Psoas muscle (tissue), 8 donors: Measurements from ENCODE around the gene ZNF81. TPM values are rescaled to one million over a fixed set of nuclear protein-coding genes. Genes with fewer than 3 reads are reported as not detected.

Source experiments
- ATAC-seq, 4 donors: fragments of 200-7000 bp; cut with Tn5 transposase; one replicate each; pipeline ENCODE4 v1.9.1; 2020; ENCODE audit warnings: moderate library complexity in 3 of 4, mild to moderate bottlenecking in 2 of 4
- DNase-seq, 2 donors: peaks; one replicate each; pipeline ENCODE4 v3.0.0-alpha.2; 2020
- H3K27ac ChIP-seq: fragments of 200-600 bp; one replicate; pipeline ENCODE4 v1.8.0; 2022
- H3K27me3 ChIP-seq, 3 donors: fragments of 200-600 bp in 1 of 3; one replicate each; pipeline versions ENCODE4 v1.6.1 to v1.8.0; 2013 to 2022; ENCODE audit warnings: low read length in 2 of 3, mild to moderate bottlenecking in 2 of 3, moderate library complexity in 1 of 3; ENCODE audit not compliant: insufficient read depth in 3 of 3
- H3K36me3 ChIP-seq, 2 donors: fragments of 200-600 bp in 1 of 2; one replicate each; pipeline versions ENCODE4 v1.6.1 to v1.8.0; 2013 to 2022; ENCODE audit warnings: low read depth in 1 of 2, mild to moderate bottlenecking in 1 of 2, moderate library complexity in 1 of 2; ENCODE audit not compliant: insufficient read depth in 1 of 2
- H3K4me1 ChIP-seq: fragments of 200-600 bp; one replicate; pipeline ENCODE4 v1.8.0; 2022
- H3K4me3 ChIP-seq: fragments of 200-600 bp; one replicate; pipeline ENCODE4 v1.8.0; 2022; ENCODE audit warnings: mild to moderate bottlenecking
- H3K9me3 ChIP-seq: fragments of 200-600 bp; one replicate; pipeline ENCODE4 v1.8.0; 2022
- WGBS, 3 donors: extraction: QIAGEN DNeasy Blood & Tissue Kit; methylation state at CpG; one replicate each; pipeline versions ENCODE4 v1.1.6 to v1.1.7; 2013; 5-methylcytosine and 5-hydroxymethylcytosine counted together
- intact Hi-C, 2 donors: fragments of 100-400 bp; cut with DNase I; formaldehyde crosslinking; loops; one replicate each; pipeline versions ENCODE4 v1.11.0 to v1.14.2; 2022
- polyA plus RNA-seq, 3 donors: library from polyadenylated mRNA; stranded (reverse); fragments of 200-250 nt; gene quantifications; one replicate each; pipeline ENCODE4 v1.2.3, GENCODE V29; 2013
- total RNA-seq, 4 donors: library from RNA; stranded (reverse); fragmentation: NEBNext Ultra II Directional in 2 of 4; extraction: Animal tissue kit (Norgen Biotek cat#: 25700) in 2 of 4; gene quantifications; one replicate each; pipeline versions ENCODE4 v1.2.1 to v1.2.4, GENCODE V29; 2021 to 2023
- TF ChIP-seq, protein P1 (sequence below): fragments of 200-600 bp; IDR thresholded peaks from one replicate; pipeline ENCODE4 v1.8.0; 2022; ENCODE audit warnings: antibody characterized with exemption
- donor health status: healthy with polysubstance abuse.
- donor health status: DM: no; HTN: no; CAD: no; lungs with moderate emphysema.
- donor health status: Bipolar disorder and iron deficiency.
- donor health status: healthy.
- donor health status: DM: yes; HTN: yes; CAD: no.
- donor health status: DM: no; HTN: no; CAD: no.
- donor health status: DM: no; HTN: no; CAD: no.
- donor health status: DM: yes; HTN: yes; CAD: no.

ZNF81 gene
- total and polyA plus RNA-seq, 7 donors = 1.6 to 5.5 (median 3.3) TPM

DNA sequence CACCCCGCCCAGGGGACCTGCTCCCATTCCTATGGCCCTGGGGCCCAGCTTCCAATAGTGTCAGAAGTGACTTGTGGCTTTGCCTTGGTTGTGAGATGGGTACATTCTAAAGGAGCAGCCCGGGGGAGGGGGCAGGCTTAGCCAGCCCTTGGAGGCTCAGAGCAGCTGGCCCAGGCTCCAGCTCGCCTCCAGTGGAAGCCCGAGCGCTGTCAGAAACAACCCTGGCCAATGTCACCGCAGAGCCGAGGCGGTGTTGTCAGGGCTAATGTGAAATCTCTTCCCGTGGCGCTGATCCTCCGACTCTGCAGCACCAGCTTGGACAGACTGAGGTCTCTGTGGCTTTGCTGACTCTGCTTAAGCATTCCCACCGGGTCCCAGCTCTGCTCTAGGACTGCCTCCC, 29.2 kb upstream of the ZNF81 start:
- Histone ChIP-seq H3K27ac (no peak overlapping the region), H3K9me3 (no peaks in the 10 kb centered on the region), H3K4me1 (no peaks in the 10 kb centered on the region), H3K27me3 (peaks cover 0 to 2% (median 0%) of the 10 kb centered on the region in 3 donors), H3K36me3 (no peaks in the 10 kb centered on the region), H3K4me3 (no peak overlapping the region)
- WGBS, 3 donors = 41 to 71% (median 47%) methylated on average over 6 to 12 of the region's 12 CpGs
- DNase-seq = no peak
- intact Hi-C loops = no loop called here
- TF ChIP-seq, protein P1, sequence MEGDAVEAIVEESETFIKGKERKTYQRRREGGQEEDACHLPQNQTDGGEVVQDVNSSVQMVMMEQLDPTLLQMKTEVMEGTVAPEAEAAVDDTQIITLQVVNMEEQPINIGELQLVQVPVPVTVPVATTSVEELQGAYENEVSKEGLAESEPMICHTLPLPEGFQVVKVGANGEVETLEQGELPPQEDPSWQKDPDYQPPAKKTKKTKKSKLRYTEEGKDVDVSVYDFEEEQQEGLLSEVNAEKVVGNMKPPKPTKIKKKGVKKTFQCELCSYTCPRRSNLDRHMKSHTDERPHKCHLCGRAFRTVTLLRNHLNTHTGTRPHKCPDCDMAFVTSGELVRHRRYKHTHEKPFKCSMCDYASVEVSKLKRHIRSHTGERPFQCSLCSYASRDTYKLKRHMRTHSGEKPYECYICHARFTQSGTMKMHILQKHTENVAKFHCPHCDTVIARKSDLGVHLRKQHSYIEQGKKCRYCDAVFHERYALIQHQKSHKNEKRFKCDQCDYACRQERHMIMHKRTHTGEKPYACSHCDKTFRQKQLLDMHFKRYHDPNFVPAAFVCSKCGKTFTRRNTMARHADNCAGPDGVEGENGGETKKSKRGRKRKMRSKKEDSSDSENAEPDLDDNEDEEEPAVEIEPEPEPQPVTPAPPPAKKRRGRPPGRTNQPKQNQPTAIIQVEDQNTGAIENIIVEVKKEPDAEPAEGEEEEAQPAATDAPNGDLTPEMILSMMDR = no peak
- no peak for ATAC-seq

DNA sequence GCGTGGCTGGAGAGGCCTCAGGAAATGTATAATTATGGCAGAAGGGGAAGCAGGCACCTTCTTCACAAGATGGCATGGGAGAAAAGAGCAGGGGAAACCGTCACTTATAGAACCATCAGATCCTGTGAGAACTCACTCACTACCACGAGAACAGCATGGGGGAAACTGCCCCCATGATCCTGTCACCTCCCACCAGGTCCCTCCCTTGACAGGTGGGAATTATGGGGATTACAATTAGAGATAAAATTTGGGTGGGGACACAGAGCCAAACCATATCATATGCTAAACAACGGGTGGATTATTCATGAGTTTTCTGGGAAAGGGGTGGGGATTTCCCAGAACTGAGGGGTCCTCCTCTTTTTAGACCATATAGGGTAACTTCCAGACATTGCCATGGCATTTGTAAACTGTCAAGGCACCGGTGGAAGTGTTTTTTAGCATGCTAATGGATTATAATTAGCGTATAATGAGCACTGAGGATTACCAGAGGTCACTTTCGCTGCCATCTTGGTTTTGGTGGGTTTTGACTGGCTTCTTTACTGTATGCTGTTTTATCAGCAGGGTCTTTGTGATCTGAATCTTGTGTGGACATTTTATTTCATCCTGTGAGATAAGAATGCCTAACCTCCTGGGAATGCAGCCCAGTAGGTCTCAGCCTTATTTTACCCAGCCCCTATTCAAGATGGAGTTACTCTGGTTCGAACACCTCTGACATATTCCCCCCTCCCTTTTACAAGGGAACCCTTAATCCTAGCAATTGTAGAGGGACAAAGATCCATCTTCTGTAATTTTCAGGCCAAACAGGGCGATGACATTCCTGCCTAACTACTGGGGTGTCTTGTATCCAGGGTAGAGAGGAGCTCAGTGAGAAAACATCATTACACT, 27.6 kb upstream of the ZNF81 start:
- TF ChIP-seq, protein P1 = no peak
- ATAC-seq (no peak), DNase-seq (no peak)
- Histone ChIP-seq H3K4me1 (no peaks in the 10 kb centered on the region), H3K9me3 (no peaks in the 10 kb centered on the region), H3K4me3 (no peak overlapping the region), H3K27ac (no peak overlapping the region), H3K36me3 (no peaks in the 10 kb centered on the region), H3K27me3 (no peaks in the 10 kb centered on the region)
- 52 to 75% (median 73%) methylated on average over 9 of the region's 9 CpGs for WGBS, 3 donors
- intact Hi-C loops = no loop called here

DNA sequence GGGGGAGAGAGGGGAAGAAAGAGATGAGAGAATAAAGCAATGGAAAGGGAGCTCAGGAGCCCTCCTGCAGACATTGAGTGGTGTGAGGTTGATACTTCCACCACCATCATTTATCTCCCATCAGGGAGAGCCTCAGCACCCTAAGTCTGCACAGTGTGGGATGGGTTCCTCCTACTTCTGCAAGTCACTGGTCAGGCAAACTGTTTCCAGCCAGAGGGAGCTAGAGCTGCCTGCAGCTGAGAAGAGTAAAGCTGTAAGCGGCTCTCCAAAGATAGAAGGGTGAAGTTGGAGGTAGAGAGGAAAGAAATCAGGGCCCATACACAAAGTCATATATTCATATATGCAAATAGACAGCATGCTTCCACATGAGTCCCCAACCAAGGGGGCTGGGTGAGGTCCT, 21.9 kb upstream of the ZNF81 start:
- no peaks in the 10 kb centered on the region for H3K9me3 ChIP-seq
- no peak for DNase-seq
- H3K27ac ChIP-seq = no peak overlapping the region
- peaks cover 0 to 3% (median 0%) of the 10 kb centered on the region in 3 donors for H3K27me3 ChIP-seq
- no peak overlapping the region for H3K4me3 ChIP-seq
- H3K4me1 ChIP-seq = no peaks in the 10 kb centered on the region
- WGBS, 3 donors = 71 to 89% (median 74%) methylated on average over 1 of the region's 1 CpG
- no peaks in the 10 kb centered on the region for H3K36me3 ChIP-seq
- no peak for ATAC-seq
- intact Hi-C loops = no loop called here
- TF ChIP-seq, protein P1 = no peak

DNA sequence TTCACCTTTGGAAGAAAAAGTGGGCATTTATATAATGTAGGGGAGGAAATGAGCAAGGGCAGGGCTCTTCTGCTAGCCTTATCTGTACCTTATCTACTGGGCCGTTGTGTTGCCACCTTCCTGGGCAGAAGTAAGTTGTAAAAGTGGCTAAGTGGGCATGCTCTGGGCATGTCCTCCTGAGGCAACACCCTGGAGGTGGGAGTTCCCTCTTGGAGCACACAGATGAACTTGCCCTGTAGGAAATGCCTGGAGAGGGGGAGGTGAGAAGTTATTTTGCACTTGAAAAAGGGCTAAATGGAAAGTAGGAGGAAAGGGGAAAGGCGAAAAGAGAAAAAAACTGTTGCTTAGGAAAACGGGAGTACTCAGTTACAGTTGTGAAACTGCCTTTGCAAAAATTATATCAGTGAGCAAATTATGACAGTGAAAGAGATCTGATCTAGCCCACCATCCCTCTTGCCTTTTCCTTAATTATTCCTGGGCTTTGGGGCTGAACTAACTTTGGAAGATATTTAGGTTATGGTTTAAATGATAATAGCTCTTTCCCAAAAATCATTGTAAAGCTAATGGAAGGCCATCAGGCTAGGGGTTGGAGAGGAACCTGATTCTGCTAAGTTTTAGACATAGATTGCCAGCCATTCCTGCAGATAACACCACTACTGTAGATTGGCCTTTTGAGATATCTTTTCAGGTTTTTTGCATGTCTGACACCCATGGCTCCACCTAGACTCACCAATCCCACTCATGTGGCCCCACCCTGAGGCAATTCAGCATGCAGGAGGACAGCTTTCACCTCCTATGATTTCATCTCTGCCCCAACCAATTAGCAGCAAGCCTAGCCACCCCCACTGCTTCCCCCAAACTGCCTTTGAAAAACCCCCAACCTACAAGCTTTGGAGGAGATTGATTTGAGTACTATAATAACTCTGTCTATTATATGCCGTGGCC, 20.5 kb upstream of the ZNF81 start:
- WGBS, 3 donors = 44 to 50% (median 47%) methylated on average over 4 of the region's 4 CpGs
- no peak overlapping the region for H3K27ac ChIP-seq
- intact Hi-C loops = no loop called here
- H3K4me3 ChIP-seq = no peak overlapping the region
- no peaks in the 10 kb centered on the region for H3K36me3 ChIP-seq
- ATAC-seq (no peak), DNase-seq (no peak)
- H3K4me1 ChIP-seq = no peaks in the 10 kb centered on the region
- TF ChIP-seq, protein P1 = no peak
- peaks cover 0 to 3% (median 0%) of the 10 kb centered on the region in 3 donors for H3K27me3 ChIP-seq
- H3K9me3 ChIP-seq = no peaks in the 10 kb centered on the region
